HG02759 (cell line): ENCODE measurements around the gene GNAI2.
"Not testable (repeated sequence)": the region's sequence is repeated elsewhere in the genome, so short reads cannot be mapped to it uniquely, and the experiment has no call there.

Experiments
- ATAC-seq: cut with Tn5 transposase; IDR thresholded peaks from one replicate; pipeline ENCODE4 v1.9.1; 2021; ENCODE audit warnings: mild to moderate bottlenecking, moderate library complexity; ENCODE audit not compliant: unreplicated experiment

GNAI2 gene

DNA sequence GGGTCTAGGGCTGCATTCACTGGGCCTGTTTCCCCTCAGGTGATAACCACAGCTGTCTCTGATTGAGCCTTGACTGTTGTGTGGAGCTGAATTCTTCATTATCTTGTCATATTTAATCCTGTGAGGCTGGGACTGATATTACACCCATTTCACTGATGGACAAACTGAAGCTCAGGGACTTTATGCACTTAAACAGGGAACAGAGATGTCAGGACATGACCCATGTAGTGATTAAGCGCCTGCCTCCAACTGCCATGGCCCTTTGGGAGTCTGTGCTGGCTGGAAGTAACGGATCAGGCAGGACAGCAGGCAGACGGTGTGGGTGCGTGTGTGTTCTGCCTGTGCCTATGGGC is 7.5 kb downstream of the GNAI2 start:
- no peak for ATAC-seq

DNA sequence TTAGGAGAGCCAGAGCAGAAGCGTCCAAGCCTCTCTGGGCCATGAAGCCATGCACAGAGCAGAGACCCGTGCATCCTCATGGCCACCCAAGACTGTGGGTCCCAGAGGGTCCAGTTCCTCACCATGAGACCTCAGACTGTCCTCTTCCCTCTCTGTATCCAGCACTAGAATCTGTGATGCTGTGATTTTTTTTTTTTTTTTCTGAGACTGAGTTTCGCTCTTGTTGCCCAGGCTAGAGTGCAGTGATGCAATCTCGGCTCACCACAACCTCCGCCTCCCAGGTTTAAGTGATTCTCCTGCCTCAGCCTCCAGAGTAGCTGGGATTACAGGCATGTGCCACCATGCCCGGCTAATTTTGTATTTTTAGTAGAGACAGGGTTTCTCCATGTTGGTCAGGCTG is 8.8 kb downstream of the GNAI2 start:
- not testable (repeated sequence) for ATAC-seq

DNA sequence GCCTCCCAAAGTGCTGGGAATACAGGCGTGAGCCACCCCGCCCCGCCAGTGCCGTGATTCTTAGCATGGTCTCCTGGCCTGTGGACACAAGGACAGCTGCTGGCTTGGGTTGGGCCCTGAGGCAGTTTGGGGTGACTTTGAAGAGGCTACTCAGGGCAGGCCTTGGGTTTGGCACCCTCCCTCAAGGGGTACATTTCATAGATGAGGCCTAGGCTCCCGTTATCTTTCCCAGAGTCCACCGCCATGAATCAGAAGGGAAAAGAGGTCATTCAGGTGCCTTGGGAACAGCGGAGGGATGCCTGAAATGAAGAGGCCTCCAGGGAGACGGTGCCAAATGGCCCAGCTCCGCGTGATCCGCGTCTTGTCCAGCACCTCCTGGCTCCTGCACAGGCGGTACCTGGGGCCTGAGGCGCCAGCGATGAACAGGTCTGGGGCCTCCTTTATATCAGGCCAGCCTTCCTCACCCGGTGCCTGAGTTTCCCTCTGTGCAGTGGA is 9.3 kb downstream of the GNAI2 start:
- ATAC-seq: no peak

DNA sequence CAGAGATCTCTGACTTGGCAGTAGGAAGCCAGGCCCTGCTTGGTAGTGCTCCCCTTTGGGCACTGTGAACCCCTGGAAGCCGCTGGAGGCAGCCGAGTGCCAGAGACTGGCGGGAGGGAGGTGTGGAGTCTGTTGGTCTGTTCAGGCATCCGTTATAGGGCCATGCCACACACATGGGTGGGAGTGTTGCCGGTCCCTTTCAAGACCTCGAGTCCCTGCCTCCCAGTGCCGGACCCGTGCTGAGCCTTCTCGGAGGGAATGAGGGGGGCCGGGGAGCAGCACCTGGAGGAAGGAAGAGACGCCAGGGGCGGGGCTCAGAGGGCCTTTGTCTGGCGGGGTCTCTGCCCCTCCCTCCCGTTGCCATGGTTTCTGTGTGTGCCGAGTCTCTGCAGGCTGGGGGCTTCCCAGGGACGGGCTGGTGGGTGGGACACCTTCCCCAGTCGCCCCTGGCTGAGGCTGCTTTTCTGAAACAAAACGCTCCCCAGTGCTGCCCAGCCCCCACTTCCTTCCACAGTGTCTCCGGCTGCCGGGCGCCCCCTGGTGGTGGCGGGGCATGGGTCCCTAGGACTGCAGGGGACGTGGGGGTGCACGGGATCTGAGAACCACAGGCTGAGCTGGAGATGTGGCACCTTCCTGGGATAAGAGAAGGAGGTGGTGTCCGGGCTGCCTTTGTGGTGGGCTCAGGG is 10.0 kb downstream of the GNAI2 start:
- peak; percentile 76 for ATAC-seq

DNA sequence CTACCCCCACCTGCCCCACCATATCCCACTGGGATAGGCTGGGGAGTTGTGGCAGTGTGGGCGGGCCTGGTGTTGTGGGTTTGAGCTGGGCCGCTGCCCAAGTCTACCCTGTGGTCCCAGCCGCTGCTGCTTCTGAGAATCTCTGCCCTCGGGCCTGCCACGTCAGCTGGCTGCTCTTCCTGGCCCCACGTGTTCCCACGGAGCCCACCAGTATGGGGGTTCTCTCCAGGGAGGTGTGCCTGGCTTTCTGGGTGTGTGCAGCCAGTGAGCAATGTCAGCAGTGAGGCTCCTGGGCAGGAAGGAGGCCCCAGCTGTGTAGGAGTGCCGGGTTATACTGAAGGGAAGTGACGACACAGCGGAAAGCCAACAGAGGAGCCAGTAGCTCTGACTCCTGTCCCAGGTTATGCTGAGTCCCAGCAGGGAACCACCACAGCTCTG is 10.5 kb downstream of the GNAI2 start:
- peak; percentile 58 for ATAC-seq

DNA sequence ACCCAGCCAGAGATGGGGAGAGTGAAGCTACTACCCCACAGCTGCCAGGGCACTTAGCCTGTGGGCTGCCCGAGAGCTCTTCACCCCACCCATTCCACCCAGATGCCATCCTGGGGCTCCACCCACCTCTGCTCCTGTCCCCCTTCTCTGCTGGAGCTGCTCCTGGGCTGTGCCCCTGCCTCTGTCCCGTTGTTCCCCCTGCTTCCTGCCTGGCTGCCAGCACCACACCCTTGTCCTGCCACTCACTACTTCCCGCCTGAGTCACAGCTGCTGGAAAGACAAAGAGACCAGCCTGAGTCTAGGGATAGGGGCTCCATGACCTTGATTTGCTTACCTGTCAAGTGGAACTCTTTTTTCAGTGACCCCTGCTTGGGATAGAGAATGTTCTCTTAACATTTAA is 12.4 kb downstream of the GNAI2 start:
- ATAC-seq: no peak

DNA sequence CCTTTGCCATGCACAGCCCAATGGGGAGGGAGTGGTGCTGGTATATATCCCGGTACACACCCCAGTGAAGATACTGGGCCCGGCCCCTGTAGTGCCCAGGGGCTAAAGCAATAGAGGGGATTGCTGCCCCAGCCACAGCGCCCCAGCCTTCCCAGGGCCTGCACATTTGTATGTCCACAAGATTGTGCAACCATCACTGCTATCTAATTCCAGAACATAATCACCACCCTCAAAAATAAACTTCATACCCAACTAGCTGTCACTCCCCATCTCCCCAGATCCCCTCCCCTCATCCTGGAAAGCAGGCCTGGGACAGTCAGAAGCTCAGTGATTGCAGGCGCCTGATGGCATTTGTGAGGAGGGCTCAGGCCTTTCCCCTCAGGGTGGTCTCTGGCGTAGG is 13.5 kb downstream of the GNAI2 start:
- no peak for ATAC-seq

DNA sequence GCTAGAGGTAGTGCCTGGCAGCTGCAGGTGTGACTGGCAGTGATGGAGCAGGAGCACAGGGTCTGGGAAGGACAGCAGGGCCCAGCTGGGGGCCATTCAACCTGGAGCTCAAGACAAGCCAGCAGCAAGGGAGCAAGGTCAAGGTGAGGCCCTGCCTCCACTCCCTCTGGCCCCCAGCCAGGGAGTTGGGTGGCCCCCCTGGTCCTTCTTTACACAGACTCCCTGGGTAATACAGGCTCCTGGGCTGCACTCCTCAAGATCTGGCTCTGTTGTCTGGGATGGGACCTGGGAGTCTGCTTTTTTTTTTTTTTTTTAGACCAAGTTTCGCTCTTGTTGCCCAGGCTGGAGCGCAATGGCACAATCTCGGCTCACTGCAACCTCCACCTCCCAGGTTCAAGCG is 14.5 kb downstream of the GNAI2 start:
- no peak for ATAC-seq

DNA sequence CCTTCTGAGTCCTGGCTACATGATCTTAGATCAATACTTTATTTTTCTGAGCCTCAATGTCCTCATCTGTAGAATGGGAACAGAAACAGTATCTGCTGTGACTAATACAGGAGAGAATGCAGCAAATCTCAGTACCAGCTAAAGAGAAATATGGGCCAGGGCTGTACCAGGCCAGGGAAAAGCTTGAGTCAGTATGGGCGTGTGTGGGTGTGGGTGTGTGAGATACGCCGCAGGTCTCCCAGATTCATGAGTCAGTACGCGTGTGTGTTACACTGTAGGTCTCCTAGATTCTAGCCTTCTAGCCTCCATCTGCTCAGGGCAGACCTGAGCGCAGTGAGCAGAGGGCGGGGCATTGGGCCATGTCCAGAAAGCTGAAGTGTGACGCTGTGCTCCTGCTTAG is 15.2 kb downstream of the GNAI2 start:
- ATAC-seq: no peak

DNA sequence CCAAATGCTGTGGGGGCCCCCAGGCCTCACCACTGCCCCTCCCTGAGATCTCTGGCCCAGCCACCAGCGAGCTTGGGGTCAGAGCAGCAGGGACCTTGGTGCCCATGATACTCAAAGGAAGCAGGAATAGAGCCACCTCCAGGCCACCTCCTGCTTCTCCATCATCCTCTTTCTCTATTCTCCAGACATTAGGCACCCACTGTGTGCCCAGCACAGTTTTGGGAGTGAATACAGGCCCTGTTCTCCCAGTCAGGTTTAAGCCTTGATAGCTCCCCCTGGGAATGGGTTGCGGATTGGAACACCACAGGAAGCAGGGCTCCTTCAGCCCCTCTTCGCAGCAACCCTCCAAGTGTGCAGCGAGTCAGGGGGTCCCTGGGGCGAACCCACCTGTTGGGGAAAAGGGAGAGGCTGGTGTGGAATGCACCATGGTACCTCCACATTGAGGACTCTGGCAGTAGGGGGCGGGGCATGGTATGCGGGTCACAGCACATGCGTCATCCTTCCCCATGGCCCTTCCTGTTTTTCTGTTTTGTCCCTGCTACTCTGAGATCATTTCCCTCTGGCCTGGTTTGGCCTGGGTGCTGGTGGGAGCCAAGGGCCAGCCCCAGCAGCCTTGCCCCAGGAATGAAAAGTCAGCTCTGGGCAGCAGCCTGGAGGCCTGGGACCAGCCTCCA is 18.7 kb downstream of the GNAI2 start:
- ATAC-seq: no peak

DNA sequence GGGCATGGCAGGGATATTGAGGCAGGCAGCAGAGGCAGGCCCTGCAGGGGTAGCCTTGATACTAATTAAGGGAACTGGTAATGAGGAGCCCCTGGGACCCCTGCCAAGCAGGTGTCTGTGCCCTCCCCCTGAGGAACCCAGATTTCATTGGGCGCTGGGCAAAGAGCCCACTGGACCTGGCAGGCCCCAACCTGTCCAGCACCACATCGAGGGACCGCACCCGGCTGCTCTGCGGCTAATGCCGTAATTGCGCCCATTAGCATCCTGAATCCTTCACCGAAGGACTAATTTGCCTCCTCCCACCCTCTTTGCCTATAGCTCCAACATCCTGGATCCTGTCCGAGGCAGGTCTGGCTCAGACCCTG is 19.2 kb downstream of the GNAI2 start:
- no peak for ATAC-seq

DNA sequence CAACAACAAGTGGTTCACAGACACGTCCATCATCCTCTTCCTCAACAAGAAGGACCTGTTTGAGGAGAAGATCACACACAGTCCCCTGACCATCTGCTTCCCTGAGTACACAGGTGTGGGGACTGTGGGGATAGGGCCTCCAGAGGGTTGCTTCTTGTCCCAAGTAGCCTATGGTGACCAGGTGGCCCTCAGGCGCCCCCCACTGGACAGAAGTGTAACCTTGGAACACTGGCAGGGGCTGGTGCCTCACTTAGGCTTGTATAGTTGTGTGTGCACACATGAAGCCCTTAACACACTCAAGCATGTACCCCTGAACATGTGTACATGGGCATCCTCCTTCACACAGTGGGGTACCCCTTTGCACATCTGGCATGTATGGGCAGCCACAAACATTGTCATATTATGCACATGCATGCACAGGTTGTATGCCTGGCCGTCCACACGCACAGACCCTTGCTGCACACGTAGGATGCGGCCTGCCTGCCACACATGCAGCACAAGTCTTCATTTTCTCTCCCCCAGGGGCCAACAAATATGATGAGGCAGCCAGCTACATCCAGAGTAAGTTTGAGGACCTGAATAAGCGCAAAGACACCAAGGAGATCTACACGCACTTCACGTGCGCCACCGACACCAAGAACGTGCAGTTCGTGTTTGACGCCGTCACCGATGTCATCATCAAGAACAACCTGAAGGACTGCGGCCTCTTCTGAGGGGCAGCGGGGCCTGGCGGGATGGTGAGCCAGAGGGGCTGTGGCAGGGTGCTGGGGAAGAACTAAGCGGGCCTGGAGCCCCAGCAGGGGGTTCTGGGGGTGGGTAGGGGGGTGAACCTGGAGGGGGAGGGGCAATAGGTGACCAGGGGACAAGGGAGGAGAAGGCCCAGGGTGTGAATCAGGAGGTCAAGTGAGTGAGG is 21.2 kb downstream of the GNAI2 start:
- no peak for ATAC-seq

DNA sequence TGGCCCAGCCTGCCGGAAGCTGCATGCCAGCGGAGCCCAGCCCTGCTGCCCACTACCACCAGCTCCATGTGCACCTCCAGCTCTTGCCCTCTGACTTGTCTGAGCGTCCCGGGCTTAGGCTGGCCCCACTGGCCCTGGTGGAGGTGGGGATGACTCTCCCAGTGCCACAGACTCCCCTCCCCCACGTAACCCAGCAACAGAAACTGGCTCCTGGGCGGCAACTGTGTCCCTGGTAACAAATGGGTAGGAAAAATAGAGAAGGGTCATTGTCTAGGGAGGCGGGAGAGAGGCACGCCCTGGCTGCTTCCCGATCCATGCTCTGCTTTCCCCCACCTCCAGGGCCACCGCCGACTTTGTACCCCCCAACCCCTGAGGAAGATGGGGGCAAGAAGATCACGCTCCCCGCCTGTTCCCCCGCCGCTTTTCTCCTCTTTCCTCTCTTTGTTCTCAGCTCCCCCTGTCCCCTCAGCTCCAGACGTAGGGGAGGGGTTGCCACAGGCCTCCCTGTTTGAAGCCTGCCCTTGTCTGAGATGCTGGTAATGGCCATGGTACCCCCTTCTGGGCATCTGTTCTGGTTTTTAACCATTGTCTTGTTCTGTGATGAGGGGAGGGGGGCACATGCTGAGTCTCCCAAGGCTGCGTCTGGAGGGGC is 22.2 kb downstream of the GNAI2 start:
- no peak for ATAC-seq

DNA sequence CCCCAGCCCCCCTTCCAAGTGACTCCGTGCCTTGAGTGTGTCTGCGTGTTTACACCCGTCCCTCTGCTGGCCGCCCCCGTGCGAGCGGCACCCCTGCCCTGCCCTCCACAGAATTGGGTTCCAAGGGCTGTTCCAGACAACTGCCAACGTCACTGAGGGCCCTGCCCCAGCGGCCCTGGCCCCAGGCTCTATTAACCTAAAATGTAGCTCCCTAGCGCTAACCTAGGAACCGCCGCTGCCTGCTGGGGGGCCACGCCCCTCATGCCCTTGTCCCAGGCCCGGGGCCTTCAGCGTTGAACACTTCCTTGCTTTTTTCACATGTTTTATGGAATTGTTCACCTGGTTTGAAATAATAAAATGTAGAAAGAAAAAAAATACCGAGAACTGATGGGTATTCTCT is 23.0 kb downstream of the GNAI2 start:
- no peak for ATAC-seq

DNA sequence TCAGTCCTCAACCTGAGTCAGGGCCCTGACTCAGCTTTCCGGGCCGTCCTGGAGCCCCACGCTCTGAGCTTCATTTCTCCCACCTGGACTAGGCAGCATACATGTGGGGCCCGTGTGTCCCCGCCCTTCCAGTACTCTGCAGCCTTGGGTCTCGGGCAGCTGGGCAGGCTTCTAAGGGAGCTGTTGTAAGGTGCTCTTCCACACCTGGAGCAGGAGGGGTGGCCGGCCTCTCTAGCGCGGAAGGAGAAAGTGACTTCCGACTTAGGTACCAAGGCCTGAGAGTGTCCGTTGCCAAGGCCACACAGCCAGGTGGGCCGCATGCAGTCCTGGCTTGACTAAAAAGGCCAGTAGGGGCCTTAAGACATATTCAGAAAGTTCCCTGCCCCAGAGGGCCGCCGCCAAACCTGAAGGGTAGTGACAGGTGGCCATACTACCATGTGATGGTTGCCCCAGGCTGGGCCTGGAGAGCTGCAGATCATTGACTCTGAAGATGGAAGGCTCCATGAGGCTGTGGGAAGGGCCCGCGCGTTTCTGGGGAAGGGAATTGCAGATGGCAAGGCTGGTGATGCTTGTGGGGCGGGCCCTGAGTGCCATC is 23.5 kb downstream of the GNAI2 start:
- peak; percentile 27 for ATAC-seq

DNA sequence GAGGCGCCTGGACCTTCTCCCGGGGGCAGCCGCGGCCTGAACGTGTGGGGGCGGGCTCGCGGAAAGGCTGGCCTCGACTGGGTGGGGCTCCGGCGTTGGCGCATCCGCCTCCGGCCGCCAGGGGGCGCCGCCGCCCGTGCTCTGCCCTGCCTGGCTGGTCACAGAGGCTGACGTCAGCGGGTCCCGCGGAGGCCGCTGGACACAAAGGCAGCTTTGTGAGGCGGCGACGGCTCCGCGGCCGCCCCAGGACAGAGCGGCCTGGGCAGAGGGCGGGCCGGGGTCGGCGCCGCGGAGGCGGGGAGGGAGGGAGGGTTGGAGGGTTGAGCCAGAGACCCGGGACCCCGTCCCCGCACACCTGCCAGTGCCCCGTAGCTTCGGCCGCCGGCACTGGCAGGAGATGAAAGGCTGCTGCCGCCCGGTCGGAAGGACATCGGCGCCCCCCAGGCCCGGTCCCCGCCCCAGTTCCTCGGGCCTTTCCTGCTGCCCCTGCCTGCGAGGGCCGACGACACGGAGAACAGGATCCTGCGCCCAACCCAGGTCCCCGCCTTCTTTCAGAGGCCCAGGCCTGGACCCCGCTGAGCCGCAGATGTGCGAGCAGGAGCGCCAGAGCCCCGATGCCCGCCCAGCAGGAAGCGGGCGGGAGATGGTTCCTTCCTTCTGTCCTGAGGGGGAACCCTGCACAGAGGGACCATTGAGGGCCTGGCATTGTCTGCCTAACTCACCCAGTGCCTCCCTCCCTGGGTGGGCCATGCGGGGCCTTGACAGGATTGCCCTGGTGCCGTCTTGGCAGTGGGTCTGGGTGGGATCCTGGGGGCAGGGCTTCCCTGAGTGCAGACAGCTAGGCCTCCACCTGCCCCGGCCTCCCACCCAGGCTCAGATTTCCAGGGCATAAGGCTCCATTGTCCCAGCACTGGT is 24.3 kb downstream of the GNAI2 start:
- peak; percentile 90 for ATAC-seq

DNA sequence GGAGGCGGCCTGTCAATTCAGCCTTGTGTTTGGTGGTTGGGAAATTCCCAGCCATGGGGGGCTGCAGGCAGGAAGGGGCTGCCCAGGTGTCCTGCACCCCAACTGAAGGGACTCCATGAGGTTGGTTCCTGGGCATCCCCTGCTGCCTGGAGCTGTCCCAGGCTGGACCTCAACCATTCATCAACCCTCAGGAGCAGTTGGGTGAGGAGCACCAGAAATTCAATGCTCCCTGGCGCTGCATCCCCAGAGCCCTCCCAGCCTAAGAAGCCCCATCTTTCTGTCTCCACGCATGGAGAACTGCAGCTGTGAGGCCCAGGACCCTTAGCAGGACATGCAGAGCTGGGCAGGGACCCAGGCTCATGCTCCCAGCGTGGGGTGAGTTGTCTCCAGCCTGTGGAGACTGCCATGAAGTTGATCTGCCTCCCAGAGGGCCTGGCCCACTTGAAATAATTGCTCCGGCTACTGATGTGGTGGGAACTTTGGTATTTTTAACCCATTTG is 25.0 kb downstream of the GNAI2 start:
- no peak for ATAC-seq

DNA sequence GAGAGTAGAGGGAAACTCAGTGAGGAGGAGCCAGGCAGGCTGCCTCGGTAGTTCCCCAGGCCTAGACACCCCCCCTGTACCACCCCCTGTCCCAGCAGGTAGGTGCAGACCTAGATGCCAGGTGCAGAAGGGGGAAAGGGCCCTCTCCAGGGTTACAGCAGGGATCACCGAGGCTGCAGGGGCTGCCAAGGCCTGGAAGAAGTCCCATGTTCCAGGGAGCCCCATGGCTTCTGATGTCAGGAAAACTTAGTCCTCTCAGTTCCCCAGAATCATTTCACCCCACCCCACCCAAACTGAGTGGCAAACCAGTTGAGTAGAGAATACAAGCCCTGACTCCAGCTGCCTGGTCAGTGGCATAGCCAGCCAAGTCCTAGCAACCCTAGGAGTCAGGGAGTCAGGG is 25.5 kb downstream of the GNAI2 start:
- ATAC-seq: no peak

DNA sequence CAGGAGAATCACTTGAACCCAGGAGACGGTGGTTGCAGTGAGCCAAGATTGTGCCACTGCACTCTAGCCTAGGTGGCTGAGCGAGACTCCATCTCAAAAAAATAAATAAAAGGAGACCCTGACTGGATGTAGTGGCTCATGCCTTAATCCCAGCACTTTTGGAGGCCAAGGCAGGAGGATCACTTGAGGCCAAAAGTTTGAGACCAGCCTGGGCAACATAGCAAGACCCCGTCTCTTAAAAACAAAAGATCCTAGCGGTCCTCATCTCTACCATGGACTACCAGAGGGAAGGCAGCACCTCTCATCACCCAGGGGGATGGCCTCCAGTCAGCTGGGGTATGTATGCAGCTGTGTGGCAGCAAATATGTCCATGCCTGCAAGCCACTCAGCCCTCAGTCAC is 26.2 kb downstream of the GNAI2 start:
- ATAC-seq: not testable (repeated sequence)

DNA sequence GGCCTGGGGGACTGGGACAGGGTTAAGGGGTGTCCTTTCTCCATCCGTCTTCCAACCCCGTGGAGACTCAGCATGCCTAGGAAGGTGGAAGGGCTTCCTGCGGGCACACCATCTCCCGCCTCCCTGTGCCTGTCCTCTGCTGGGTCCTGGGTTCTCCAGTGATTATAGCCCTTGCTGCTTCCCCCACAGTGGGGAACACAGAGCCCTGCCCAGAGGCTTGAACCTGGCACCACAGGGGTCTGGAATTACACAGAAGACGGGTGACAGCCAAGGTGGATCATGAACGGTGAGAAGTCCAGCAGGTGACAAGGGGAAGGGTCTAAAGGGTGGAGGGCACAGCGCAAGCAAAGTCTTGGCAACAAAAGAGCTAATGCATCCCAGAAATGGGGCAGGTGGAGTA is 26.8 kb downstream of the GNAI2 start:
- ATAC-seq: no peak
